Measurements from ENCODE around the gene RALGAPA2. TPM values are rescaled to one million over a fixed set of nuclear protein-coding genes. Genes with fewer than 3 reads are reported as not detected.
"Not testable (repeated sequence)": the region's sequence is repeated elsewhere in the genome, so short reads cannot be mapped to it uniquely, and the experiment has no call there.

The RALGAPA2 gene
- total RNA-seq, 1 donor from 2014 or later = 22.5 TPM

GRCh38 chr20:20554951-20555350 lies 157.5 kb downstream of the RALGAPA2 start:
- intact Hi-C loops (cut with DNase I) = no loop called here
- no peak for DNase-seq (ENCODE audit: low spot score)

GRCh38 chr20:20553541-20553940 lies 158.9 kb downstream of the RALGAPA2 start:
- DNase-seq (ENCODE audit: low spot score) = no peak
- intact Hi-C loops (cut with DNase I) = no loop called here

- intact Hi-C loops (cut with DNase I) = no loop called here
Measured at GRCh38 chr20:20552076-20552475, 160.4 kb downstream of the RALGAPA2 start.

GRCh38 chr20:20551409-20551808 lies 161.0 kb downstream of the RALGAPA2 start:
- DNase-seq (ENCODE audit: low spot score) = no peak
- intact Hi-C loops (cut with DNase I) = no loop called here

More at GRCh38 chr20:20552076-20552475, 160.4 kb downstream of the RALGAPA2 start:
- no peak for DNase-seq (ENCODE audit: low spot score)

GRCh38 chr20:20549704-20550103 lies 162.7 kb downstream of the RALGAPA2 start:
- DNase-seq (ENCODE audit: low spot score) = no peak
- intact Hi-C loops (cut with DNase I) = no loop called here

- DNase-seq (ENCODE audit: low spot score) = no peak
- intact Hi-C loops (cut with DNase I) = no loop called here
Measured at GRCh38 chr20:20549267-20549612, 163.2 kb downstream of the RALGAPA2 start.

GRCh38 chr20:20548527-20549266 lies 163.7 kb downstream of the RALGAPA2 start:
- intact Hi-C loops (cut with DNase I) = no loop called here
- DNase-seq (ENCODE audit: low spot score) = no peak

GRCh38 chr20:20547876-20548266 lies 164.6 kb downstream of the RALGAPA2 start:
- intact Hi-C loops (cut with DNase I) = no loop called here
- no peak for DNase-seq (ENCODE audit: low spot score)

- intact Hi-C loops (cut with DNase I) = no loop called here
- DNase-seq (ENCODE audit: low spot score) = no peak
Measured at GRCh38 chr20:20547221-20547875, 165.1 kb downstream of the RALGAPA2 start.

- intact Hi-C loops (cut with DNase I) = no loop called here
- no peak for DNase-seq (ENCODE audit: low spot score)
Measured at GRCh38 chr20:20546402-20546801, 166.0 kb downstream of the RALGAPA2 start.

GRCh38 chr20:20543348-20543747 lies 169.1 kb downstream of the RALGAPA2 start:
- DNase-seq (ENCODE audit: low spot score); intact Hi-C loops (cut with DNase I): not testable (repeated sequence)

GRCh38 chr20:20536240-20536933 lies 176.1 kb downstream of the RALGAPA2 start:
- intact Hi-C loops (cut with DNase I) = no loop called here
- no peak for DNase-seq (ENCODE audit: low spot score)

- intact Hi-C loops (cut with DNase I) = no loop called here
Measured at GRCh38 chr20:20535051-20535450, 177.4 kb downstream of the RALGAPA2 start.

GRCh38 chr20:20531283-20531682 lies 181.2 kb downstream of the RALGAPA2 start:
- intact Hi-C loops (cut with DNase I) = no loop called here
- no peak for DNase-seq (ENCODE audit: low spot score)

More at GRCh38 chr20:20535051-20535450, 177.4 kb downstream of the RALGAPA2 start:
- DNase-seq (ENCODE audit: low spot score) = no peak

GRCh38 chr20:20530428-20531151 lies 181.9 kb downstream of the RALGAPA2 start:
- intact Hi-C loops (cut with DNase I) = no loop called here
- DNase-seq (ENCODE audit: low spot score) = no peak

GRCh38 chr20:20529597-20529996 lies 182.8 kb downstream of the RALGAPA2 start:
- no peak for DNase-seq (ENCODE audit: low spot score)
- intact Hi-C loops (cut with DNase I) = no loop called here

- intact Hi-C loops (cut with DNase I) = no loop called here
- DNase-seq (ENCODE audit: low spot score) = no peak
Measured at GRCh38 chr20:20528861-20529260, 183.6 kb downstream of the RALGAPA2 start.

GRCh38 chr20:20527661-20528060 lies 184.8 kb downstream of the RALGAPA2 start:
- intact Hi-C loops (cut with DNase I) = no loop called here
- no peak for DNase-seq (ENCODE audit: low spot score)

GRCh38 chr20:20525756-20526155 lies 186.7 kb downstream of the RALGAPA2 start:
- DNase-seq (ENCODE audit: low spot score) = no peak

GRCh38 chr20:20525214-20525613 lies 187.2 kb downstream of the RALGAPA2 start:
- intact Hi-C loops (cut with DNase I) = no loop called here
- DNase-seq (ENCODE audit: low spot score) = no peak

More at GRCh38 chr20:20525756-20526155, 186.7 kb downstream of the RALGAPA2 start:
- intact Hi-C loops (cut with DNase I) = no loop called here

Data from cardiac septum (tissue), 1 donor.